HL-60 (cell line): ENCODE results near the gene SNX20.

Source experiments
- DNase-seq, 2 experiments: peaks; one replicate each; pipeline ENCODE4 v3.0.0-alpha.2; 2010 to 2020; ENCODE audit warnings: low read depth in 1 of 2, low spot score in 1 of 2
- H3K27ac ChIP-seq: fragments of 250-450 bp; sonication (Bioruptor Pico); replicated peaks from 2 replicates; pipeline ENCODE4 v1.5.1; 2020; ENCODE audit warnings: mild to moderate bottlenecking, moderate library complexity
- H3K27me3 ChIP-seq: fragments of 250-450 bp; sonication (Bioruptor Pico); 2 replicates; pipeline ENCODE4 v1.5.1; 2021; ENCODE audit warnings: mild to moderate bottlenecking, moderate library complexity; ENCODE audit not compliant: insufficient read depth, poor library complexity, severe bottlenecking
- H3K4me3 ChIP-seq: replicated peaks from 2 replicates; pipeline ENCODE4 v1.5.1; 2011; ENCODE audit warnings: mild to moderate bottlenecking, control low read depth, low read length; ENCODE audit not compliant: insufficient read depth
- GABPA ChIP-seq: IDR thresholded peaks from 2 replicates; pipeline ENCODE4 v1.6.1; 2012; ENCODE audit warnings: low read depth
- POLR2AphosphoS5 ChIP-seq: IDR thresholded peaks from 2 replicates; pipeline ENCODE4 v1.6.1; 2012; ENCODE audit warnings: low read depth
- REST ChIP-seq: IDR thresholded peaks from 2 replicates; pipeline ENCODE4 v1.6.1; 2012; ENCODE audit warnings: low read depth; ENCODE audit not compliant: insufficient replicate concordance
- SPI1 ChIP-seq: IDR thresholded peaks from 2 replicates; pipeline ENCODE4 v1.6.1; 2012; ENCODE audit warnings: low read depth, mild to moderate bottlenecking, borderline replicate concordance
- TF ChIP-seq, protein P1 (sequence below): IDR thresholded peaks from one replicate; pipeline ENCODE4 v1.5.1; 2011; ENCODE audit warnings: low read length, control low read depth, inconsistent platforms; ENCODE audit not compliant: insufficient read depth

Gene SNX20

DNA sequence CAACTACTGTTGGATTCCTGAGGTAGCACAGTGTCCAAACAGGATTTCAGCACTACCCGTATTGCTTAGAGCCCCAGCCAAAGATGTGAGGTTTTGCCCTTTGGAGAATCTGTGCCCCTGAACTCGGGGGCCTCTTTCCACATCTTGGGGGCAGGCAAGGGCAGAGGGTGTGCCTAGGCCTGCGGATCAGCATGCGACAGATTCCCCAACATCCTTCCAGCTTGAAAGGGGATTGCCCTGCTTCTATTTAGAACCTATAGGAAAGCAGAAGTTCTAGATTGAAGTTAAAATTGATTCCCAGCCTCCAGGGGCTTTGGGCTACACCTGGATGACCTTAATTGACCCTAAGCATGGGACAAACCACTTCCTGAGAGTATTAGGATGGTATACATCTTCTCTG is 31.8 kb upstream of the SNX20 start:
- Histone ChIP-seq H3K4me3 (no peak overlapping the region), H3K27me3 (no peaks in the 10 kb centered on the region), H3K27ac (peak overlapping the region; percentile 9)
- TF ChIP-seq REST (no peak), GABPA (no peak), SPI1 (no peak), POLR2AphosphoS5 (no peak)
- TF ChIP-seq, protein P1, sequence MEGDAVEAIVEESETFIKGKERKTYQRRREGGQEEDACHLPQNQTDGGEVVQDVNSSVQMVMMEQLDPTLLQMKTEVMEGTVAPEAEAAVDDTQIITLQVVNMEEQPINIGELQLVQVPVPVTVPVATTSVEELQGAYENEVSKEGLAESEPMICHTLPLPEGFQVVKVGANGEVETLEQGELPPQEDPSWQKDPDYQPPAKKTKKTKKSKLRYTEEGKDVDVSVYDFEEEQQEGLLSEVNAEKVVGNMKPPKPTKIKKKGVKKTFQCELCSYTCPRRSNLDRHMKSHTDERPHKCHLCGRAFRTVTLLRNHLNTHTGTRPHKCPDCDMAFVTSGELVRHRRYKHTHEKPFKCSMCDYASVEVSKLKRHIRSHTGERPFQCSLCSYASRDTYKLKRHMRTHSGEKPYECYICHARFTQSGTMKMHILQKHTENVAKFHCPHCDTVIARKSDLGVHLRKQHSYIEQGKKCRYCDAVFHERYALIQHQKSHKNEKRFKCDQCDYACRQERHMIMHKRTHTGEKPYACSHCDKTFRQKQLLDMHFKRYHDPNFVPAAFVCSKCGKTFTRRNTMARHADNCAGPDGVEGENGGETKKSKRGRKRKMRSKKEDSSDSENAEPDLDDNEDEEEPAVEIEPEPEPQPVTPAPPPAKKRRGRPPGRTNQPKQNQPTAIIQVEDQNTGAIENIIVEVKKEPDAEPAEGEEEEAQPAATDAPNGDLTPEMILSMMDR = no peak
- DNase-seq = no peak

GRCh38 chr16:50712560-50712898 is 31.4 kb upstream of the SNX20 start:
- no peak for DNase-seq
- no peaks in the 10 kb centered on the region for H3K27me3 ChIP-seq
- peak overlapping the region; percentile 9; the same call in 1 of the 2 replicates for H3K27ac ChIP-seq
- TF ChIP-seq POLR2AphosphoS5 (no peak), REST (no peak), GABPA (no peak), SPI1 (no peak)
- TF ChIP-seq, protein P1 = no peak
- no peak overlapping the region for H3K4me3 ChIP-seq

- DNase-seq = no peak
- Histone ChIP-seq H3K27me3 (no peaks in the 10 kb centered on the region), H3K4me3 (no peak overlapping the region), H3K27ac (no peak overlapping the region)
- no peak for TF ChIP-seq REST
- no peak for TF ChIP-seq GABPA
- no peak for TF ChIP-seq SPI1
- no peak for TF ChIP-seq POLR2AphosphoS5
- TF ChIP-seq, protein P1 = no peak
Observed at GRCh38 chr16:50711862-50712559, 30.9 kb upstream of the SNX20 start.
